Measurements from ENCODE around the gene AHCYL2. TPM values are rescaled to one million over a fixed set of nuclear protein-coding genes. Genes with fewer than 3 reads are reported as not detected.
"Not testable (repeated sequence)": the region's sequence is repeated elsewhere in the genome, so short reads cannot be mapped to it uniquely, and the experiment has no call there.

Gene AHCYL2
- polyA plus RNA-seq, 3 donors: 10.7 to 14.6 (median 12.1) TPM

DNA sequence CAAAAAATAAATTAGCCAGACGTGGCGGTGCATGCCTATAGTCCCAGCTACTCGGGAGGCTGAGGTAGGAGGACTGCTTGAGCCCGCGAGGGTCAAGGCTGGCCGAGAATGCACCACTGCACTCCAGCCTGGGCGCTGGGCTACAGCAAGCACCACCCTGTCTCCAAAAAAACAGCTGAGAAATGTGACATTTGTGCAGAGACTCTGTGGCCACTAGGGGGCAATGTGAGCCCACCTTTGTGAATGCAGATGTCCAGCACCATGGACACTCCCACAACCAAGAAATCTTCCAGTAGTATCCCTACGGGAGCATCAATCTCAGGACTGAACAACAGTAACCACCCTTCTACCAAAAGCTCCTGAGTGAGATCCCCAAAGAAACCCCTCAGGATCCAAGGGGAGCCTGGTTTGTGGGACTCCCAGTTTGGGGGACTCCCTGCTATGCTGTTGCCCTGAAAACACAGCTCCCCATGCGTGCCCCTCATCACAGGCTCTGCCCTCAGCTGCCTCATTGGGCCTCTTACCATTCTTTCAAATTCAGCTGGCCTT lies 6.2 kb upstream of the AHCYL2 start:
- Histone ChIP-seq H3K79me2 (ENCODE audit: insufficient read depth, low read length) (no peaks in the 10 kb centered on the region), H3K36me3 (replicated peaks in 1 of 2; ENCODE audit: control insufficient read depth in 1 of 2, insufficient read depth in 2 of 2, low read length in 2 of 2) (no peaks in the 10 kb centered on the region), H3K9ac (ENCODE audit: insufficient read depth, low read length, poor library complexity, severe bottlenecking) (no peak overlapping the region), H2AFZ (ENCODE audit: insufficient read depth, low read depth, low read length, poor library complexity, severe bottlenecking) (peak overlapping the region; percentile 53), H3K4me3 (replicated peaks in 1 of 3; ENCODE audit: low read depth in 2 of 3, low read length in 3 of 3) (no peak overlapping the region), H4K20me1 (ENCODE audit: insufficient read depth, low read length) (no peaks in the 10 kb centered on the region), H3K4me2 (replicated peaks; ENCODE audit: extremely low read depth, low read length, poor library complexity, severe bottlenecking) (no peak overlapping the region), H3K27ac (ENCODE audit: low read depth in 1 of 2, low read length in 2 of 2) (no peak overlapping the region), H3K27me3 (ENCODE audit: control insufficient read depth in 2 of 2, insufficient read depth in 2 of 2, low read length in 2 of 2) (no peaks in the 10 kb centered on the region), H3K4me1 (ENCODE audit: control insufficient read depth in 1 of 2, insufficient read depth in 2 of 2, low read length in 2 of 2) (peaks cover 13 to 18% of the 10 kb centered on the region in 2 donors), H3K9me3 (replicated peaks in 1 of 2; ENCODE audit: control insufficient read depth in 1 of 2, insufficient read depth in 1 of 2, low read length in 2 of 2) (no peaks in the 10 kb centered on the region)
- H3K4me1 Mint-ChIP-seq: peaks cover 21% of the 10 kb centered on the region
- WGBS (ENCODE audit: insufficient coverage): 12% methylated on average over 9 of the region's 9 CpGs
- H3K9me3 Mint-ChIP-seq: peaks cover 2 to 13% (median 5%) of the 10 kb centered on the region in 7 donors
- peak; percentile 92 for TF ChIP-seq CTCF (IDR thresholded peaks at IDR 0.05)
- intact Hi-C loops (cut with micrococcal nuclease): loop anchor here (1.0 to 10.0 kb wide), 3 partner anchors 52 to 256 kb away; no protein-coding TSS in a partner anchor
- no peaks in the 10 kb centered on the region for H3K36me3 Mint-ChIP-seq
- peak overlapping the region in 1 of 2 donors; percentile 12 for H3K4me3 Mint-ChIP-seq
- DNase-seq: peak; percentile 73 to 81 (median 78)
- peaks cover 0 to 9% (median 6%) of the 10 kb centered on the region in 3 donors for H3K27me3 Mint-ChIP-seq (ENCODE audit: low read depth in 3 of 3)
- no peak overlapping the region for H3K27ac Mint-ChIP-seq

- not testable (repeated sequence) for H2AFZ ChIP-seq (ENCODE audit: insufficient read depth, low read depth, low read length, poor library complexity, severe bottlenecking); H3K9ac ChIP-seq (ENCODE audit: insufficient read depth, low read length, poor library complexity, severe bottlenecking); H3K4me3 Mint-ChIP-seq; H3K4me2 ChIP-seq (replicated peaks; ENCODE audit: extremely low read depth, low read length, poor library complexity, severe bottlenecking); H3K27ac ChIP-seq (ENCODE audit: low read depth in 1 of 2, low read length in 2 of 2); H3K36me3 ChIP-seq (replicated peaks in 1 of 2; ENCODE audit: control insufficient read depth in 1 of 2, insufficient read depth in 2 of 2, low read length in 2 of 2); H3K27me3 Mint-ChIP-seq (ENCODE audit: low read depth in 3 of 3); H3K27me3 ChIP-seq (ENCODE audit: control insufficient read depth in 2 of 2, insufficient read depth in 2 of 2, low read length in 2 of 2); H3K9me3 ChIP-seq (replicated peaks in 1 of 2; ENCODE audit: control insufficient read depth in 1 of 2, insufficient read depth in 1 of 2, low read length in 2 of 2); H3K4me3 ChIP-seq (replicated peaks in 1 of 3; ENCODE audit: low read depth in 2 of 3, low read length in 3 of 3); H3K27ac Mint-ChIP-seq; DNase-seq; H3K79me2 ChIP-seq (ENCODE audit: insufficient read depth, low read length); H3K36me3 Mint-ChIP-seq; H4K20me1 ChIP-seq (ENCODE audit: insufficient read depth, low read length)
- peaks cover 17 to 21% of the 10 kb centered on the region in 2 donors for H3K4me1 ChIP-seq (ENCODE audit: control insufficient read depth in 1 of 2, insufficient read depth in 2 of 2, low read length in 2 of 2)
- intact Hi-C loops (cut with micrococcal nuclease): loop anchor here (2.0 to 10.0 kb wide), 2 partner anchors 52 to 256 kb away; no protein-coding TSS in a partner anchor
- 89% methylated on average over 3 of the region's 4 CpGs for WGBS (ENCODE audit: insufficient coverage)
- H3K4me1 Mint-ChIP-seq: peaks cover 19% of the 10 kb centered on the region
- H3K9me3 Mint-ChIP-seq: peaks cover 2 to 11% (median 5%) of the 10 kb centered on the region in 7 donors
Observed at GRCh38 chr7:129219166-129219565, 5.7 kb upstream of the AHCYL2 start.
